NCI-H146 treated with DMSO at 0.1 percent for 48 hours (cell line): ENCODE results near the gene DPM3.
"Not testable (repeated sequence)": the region's sequence is repeated elsewhere in the genome, so short reads cannot be mapped to it uniquely, and the experiment has no call there.

ENCODE experiments used
- DNase-seq: peaks from one replicate; lab custom pipeline; 2025; ENCODE audit not compliant: unreplicated experiment; lab: John Stamatoyannopoulos, UW

DPM3 gene

GRCh38 chr1:155126556-155127104 is 13.7 kb downstream of the DPM3 start:
- DNase-seq: no peak

GRCh38 chr1:155125946-155126555 is 14.3 kb downstream of the DPM3 start:
- peak; percentile 33 for DNase-seq

GRCh38 chr1:155125511-155125945 is 14.8 kb downstream of the DPM3 start:
- no peak for DNase-seq

- no peak for DNase-seq
Measured at GRCh38 chr1:155124503-155125463, 15.5 kb downstream of the DPM3 start.

- DNase-seq: no peak
Measured at GRCh38 chr1:155123801-155124200, 16.5 kb downstream of the DPM3 start.

DNA sequence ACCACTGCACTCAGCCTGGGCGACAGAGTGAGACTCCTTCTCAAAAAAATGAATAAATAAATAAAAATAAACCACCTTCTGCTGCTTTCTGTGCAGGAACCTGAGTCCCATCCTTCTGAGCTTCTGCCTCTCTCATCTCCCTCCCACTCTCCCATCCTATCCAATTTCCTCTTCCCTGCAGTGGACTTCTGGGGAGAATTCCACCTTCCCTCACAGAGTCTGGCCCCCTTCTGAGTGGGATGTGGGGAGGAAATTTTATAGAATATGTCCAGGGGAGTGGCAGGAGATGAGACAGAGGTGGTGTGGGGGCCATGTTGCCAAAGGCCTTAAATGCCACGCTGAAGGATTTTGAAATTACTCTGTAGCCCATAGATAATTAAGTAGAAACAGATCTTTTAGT is 18.0 kb downstream of the DPM3 start:
- DNase-seq: no peak

DNA sequence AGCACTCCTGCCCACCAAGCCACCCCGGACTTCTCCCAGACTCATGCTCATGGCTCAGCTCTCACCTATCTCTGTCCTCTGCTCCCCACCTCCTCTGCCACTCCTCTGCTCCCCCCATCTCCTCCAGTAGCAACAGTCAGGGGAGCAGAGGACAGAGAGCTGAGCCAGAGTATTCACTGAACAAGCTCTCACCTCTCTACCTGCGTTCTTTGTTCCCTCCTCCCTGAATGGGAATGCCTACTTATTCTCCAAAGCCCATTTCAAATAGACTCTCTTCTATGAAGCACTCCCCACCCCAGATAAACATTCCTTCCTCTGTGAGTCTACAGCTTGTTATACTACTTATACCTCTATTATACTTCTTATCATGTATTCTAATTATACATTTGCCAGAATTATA is 19.1 kb downstream of the DPM3 start:
- DNase-seq: no peak

DNA sequence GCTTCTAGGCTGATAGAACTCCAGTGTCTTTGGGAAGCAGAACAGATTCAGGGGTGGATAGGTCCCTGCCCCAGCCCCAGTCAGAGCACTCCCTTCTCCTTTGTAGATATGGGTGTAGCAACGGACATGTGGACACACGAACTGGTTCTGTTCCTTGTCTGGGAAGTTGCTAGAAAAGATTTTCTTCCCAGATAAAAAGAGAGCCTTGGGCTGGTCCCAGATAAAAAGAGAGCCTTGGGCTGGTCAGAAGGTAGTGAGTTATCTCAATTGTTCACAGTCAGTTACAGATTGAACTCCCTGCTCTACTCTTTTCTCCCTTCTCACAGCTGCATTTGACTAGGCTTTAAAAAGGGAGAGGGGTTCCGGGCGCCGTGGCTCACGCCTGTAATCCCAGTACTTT is 20.1 kb downstream of the DPM3 start:
- DNase-seq: no peak

- DNase-seq: not testable (repeated sequence)
Measured at GRCh38 chr1:155118090-155118489, 22.2 kb downstream of the DPM3 start.

GRCh38 chr1:155117610-155118009 is 22.7 kb downstream of the DPM3 start:
- peak; percentile 70 for DNase-seq

DNA sequence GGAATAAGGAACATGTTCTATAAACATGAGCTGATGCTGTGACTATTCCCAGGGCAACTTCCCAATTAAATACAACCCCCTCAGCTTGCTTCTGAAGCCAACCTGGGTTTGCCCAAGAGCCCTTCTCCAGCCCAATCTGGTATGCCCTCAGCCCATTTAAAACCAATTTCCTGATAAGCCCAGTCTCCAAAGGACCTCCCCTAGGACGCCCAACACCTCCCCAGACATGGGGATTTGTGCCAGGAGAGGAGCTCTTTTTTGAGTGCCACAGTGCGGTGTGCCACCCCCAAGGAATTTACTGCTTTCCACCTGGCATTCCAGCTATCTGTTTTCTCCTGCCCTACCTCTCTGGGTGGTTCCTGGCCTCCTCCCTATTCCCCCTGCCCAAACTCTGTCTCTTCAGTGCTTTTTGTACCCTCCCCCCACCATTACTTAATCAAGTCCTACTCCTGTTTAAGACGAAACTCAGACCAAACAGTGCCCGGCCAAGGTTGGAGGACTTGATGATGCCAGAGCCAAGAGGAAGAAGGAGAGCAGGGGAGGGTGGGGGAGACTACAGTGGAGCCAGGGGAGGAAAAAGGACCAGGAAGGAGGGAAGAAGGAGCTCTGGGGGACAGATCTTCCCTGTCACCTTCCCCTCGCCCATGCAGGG is 24.1 kb downstream of the DPM3 start:
- no peak for DNase-seq

DNA sequence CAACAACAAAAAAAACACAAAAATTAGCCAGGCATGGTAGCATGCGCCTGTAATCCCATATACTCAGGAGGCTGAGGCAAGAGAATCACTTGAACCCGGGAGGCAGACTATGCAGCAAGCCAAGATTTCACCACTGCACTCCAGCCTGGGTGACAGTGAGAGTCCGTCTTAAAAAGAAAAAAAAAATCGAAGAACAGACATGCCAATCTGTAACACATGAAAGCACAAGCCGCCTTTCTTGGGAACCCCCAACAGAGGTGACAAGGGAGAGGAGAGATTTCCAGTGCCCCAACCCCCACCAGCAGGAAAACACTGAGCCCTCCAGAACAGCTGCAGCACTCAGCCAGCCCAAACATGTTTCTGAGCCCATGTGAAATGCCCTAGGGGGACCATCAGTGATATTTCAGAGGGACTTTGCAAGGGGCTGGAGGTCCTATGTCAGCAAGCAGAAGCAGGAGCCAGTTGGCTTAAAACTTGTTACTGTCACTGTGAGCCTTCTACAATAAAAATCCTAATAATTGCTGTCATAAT is 26.8 kb downstream of the DPM3 start:
- no peak for DNase-seq

DNA sequence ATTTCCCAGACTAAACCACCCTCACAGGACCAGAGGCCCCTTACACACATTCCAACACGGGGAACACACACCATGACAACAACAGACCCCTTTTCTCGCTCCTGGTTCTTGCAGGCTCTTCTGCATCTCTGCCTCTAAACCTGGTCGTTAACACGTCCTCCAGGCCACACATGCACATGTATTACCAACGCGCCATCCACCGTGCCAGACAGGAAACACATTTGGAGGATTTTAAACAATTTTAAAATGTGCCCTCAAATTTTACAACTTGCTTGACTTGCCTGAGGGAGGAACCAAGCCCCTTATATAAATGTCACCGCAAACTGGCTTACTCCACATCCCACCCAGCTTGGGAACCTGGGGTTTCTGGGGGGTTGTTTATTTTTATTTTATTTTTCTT is 29.5 kb downstream of the DPM3 start:
- DNase-seq: no peak

DNA sequence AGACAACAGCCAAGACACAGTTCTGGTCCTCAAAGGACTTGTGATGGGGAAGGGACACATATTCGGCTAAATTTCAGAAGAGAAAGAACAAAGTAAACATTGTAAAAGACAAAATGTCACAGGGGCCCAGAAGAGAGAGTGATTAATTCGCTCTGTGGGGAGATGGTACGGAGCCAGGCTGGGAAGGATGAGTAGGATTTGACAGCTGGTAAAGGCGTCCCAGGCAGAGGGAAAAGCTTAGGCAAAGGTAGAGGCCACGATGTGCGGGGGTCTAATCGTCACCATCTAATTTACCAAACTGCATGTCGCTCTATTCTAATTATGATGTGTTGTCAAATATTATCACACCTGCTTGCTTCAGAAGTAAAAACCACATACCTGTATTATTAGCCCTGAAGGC is 29.9 kb downstream of the DPM3 start:
- no peak for DNase-seq

GRCh38 chr1:155108296-155108695 is 32.0 kb downstream of the DPM3 start:
- DNase-seq: no peak

GRCh38 chr1:155107309-155108264 is 32.7 kb downstream of the DPM3 start:
- no peak for DNase-seq

GRCh38 chr1:155106862-155107261 is 33.5 kb downstream of the DPM3 start:
- no peak for DNase-seq

- DNase-seq: no peak
Measured at GRCh38 chr1:155105604-155106011, 34.7 kb downstream of the DPM3 start.

- DNase-seq: no peak
Measured at GRCh38 chr1:155104605-155105534, 35.5 kb downstream of the DPM3 start.
